GM12801 (cell line): ENCODE data around the gene LMAN1L.

Experiments
- TF ChIP-seq, protein P1 (sequence below): IDR thresholded peaks from one replicate; pipeline ENCODE4 v1.5.1; 2011; ENCODE audit warnings: control low read depth; ENCODE audit not compliant: insufficient read length; ENCODE audit errors: extremely low read depth

Gene LMAN1L

DNA sequence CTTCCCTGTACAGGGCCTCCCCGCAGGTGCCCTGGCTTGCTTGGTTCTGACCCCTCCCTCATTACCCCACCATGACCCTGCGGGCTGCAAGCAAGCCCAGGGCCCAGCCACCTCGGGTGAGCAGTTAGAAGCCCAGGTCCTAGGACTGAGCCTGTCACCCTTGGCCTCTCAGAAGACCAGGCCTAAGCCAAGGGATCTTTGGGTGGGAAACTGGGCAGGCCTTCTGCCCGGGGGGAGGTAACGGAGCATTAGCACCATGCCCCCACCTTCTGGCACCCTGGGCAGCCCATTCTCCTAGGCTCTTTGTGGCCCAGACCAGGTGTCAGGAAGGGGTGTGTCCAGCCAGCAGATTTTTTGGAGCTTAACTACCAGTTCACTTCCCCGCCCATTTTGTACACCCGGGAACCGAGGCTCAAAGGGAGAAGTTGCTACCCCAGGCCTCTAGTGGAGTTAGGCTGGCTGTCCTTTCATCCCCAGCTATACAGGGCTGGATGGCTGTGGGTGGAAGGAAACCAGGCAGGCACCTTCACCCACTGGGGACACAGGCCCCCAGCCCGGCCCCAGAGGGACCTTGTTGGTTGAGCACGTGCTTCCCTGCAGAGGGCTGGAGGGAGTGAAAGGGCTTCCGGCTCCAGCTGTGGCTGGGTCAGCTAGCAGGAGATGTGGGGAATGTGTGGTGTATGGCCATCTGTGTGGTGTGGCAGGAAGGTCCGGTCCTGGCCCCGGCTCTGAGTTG lies 29.4 kb upstream of the LMAN1L start:
- TF ChIP-seq, protein P1, sequence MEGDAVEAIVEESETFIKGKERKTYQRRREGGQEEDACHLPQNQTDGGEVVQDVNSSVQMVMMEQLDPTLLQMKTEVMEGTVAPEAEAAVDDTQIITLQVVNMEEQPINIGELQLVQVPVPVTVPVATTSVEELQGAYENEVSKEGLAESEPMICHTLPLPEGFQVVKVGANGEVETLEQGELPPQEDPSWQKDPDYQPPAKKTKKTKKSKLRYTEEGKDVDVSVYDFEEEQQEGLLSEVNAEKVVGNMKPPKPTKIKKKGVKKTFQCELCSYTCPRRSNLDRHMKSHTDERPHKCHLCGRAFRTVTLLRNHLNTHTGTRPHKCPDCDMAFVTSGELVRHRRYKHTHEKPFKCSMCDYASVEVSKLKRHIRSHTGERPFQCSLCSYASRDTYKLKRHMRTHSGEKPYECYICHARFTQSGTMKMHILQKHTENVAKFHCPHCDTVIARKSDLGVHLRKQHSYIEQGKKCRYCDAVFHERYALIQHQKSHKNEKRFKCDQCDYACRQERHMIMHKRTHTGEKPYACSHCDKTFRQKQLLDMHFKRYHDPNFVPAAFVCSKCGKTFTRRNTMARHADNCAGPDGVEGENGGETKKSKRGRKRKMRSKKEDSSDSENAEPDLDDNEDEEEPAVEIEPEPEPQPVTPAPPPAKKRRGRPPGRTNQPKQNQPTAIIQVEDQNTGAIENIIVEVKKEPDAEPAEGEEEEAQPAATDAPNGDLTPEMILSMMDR: no peak

DNA sequence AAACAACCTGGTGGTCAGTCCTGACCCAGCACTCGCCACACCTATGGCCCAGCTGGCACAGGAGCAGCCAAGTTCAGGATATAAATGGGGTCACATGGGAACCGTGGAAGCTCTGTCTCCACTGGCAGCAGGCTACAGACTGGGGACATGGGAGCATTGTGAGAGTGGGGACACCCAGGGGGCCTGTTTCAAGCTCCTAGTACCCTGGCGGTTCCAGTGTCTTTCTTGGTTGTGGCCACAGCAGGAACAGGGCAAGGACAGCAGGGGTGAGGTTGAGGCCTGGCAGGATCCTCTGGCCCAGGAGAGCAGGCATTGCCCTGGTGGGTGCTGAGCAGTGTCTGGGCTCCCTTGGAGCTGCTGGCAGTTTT lies 28.8 kb upstream of the LMAN1L start:
- TF ChIP-seq, protein P1: no peak

DNA sequence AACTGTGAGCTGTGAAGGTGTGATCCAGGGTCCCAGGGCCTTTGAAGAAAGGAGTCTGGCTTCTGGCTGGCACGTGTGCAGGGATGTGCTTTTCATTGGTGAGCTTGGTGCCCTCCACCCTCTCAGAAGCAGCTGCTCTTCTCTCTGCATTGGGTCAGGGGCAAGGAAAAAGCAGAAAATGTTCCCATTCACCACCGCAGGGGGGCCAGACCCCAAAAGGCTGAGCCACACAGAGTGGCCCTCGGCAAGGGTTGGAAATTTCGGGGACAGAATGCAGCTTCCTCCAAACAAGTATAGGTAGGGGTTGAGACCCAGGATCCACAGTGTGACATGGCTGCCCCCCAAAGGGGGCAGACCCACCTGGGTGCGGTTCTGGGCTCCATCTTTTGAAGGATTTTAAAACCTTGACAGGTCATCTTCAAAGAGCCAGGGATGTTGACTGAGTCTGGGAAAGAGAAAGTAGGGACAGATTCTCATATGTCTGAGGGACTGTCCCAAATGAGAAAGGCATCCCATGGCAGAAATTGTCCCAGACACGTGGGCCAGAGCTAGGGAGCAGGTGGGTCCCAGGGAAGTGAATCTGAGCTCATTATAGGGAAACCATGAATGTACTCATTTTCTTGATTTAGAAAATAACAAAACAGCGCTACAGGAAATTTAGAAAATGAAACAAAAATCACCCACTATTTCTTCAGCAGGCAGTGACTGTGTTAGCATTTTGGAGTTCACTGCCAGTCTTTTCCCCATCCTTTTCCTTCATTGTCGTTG lies 28.0 kb upstream of the LMAN1L start:
- TF ChIP-seq, protein P1: no peak

DNA sequence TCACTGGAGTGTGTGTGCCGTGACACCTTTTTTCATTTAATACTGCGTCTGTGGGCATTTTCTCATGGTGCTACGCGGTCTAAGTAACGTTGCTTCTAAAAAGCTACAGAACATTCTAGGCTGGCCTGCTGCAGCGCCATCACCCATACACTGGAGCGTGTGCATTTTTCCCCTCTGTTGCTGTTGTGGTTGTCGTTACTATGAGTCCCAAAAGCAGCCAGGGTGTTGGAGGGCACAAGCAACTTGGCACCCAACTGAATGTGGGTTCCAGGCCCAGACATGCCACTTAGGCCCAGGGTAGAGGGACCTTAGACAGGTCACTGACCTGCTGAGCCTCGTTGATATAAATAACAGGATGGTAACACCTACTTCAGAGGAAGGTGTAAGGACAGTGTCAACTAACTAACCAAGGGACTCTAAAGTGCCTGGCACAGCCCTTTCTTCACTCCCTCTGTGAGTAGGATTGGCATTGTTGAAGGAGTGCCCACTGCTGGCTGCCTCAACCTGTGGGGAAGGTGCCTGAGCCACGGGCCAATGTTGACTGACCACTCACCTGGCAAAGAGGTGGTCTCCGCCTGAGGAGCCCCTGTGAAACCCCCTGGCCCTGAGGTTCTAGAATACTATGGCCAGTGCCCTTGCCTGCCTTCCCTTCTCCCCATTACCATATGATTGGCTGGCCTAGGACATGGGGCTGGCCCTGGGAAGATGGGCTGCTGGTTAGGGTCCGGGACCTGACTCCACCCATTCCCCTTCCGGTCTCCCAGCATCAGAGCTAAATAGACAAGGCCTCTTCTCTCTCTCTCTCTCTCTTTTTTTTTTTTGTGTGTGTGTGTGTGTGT lies 27.2 kb upstream of the LMAN1L start:
- TF ChIP-seq, protein P1: no peak

DNA sequence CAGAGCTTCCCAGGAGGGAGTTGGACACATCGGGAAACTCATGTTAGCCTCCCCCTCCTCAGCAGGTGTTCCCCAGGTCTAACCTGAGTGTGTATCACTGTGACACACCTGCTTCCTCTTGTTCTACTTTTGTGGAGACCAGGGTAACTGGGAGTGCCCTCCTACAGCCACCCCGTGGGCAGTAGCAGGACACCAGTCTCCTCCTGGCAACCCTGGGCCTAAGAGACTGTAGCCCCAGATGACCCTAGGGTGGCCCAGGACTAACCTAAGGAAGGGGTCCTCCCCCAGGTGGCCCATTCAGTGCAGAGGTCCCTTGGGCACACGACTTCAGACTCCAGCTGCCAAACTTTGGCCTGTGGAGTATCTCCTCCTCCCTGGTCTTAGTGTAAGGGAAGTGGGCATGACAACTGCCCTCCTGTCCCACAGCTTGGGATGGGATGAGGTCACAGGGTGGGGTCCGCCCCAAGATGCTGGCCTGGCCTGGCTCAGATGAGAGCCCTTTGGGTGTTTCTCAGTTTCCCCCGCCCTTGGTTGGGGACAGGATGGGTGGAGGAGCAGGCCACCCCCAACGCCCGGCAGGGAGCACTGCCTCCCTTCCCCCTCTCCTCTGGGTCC lies 26.0 kb upstream of the LMAN1L start:
- TF ChIP-seq, protein P1: no peak

DNA sequence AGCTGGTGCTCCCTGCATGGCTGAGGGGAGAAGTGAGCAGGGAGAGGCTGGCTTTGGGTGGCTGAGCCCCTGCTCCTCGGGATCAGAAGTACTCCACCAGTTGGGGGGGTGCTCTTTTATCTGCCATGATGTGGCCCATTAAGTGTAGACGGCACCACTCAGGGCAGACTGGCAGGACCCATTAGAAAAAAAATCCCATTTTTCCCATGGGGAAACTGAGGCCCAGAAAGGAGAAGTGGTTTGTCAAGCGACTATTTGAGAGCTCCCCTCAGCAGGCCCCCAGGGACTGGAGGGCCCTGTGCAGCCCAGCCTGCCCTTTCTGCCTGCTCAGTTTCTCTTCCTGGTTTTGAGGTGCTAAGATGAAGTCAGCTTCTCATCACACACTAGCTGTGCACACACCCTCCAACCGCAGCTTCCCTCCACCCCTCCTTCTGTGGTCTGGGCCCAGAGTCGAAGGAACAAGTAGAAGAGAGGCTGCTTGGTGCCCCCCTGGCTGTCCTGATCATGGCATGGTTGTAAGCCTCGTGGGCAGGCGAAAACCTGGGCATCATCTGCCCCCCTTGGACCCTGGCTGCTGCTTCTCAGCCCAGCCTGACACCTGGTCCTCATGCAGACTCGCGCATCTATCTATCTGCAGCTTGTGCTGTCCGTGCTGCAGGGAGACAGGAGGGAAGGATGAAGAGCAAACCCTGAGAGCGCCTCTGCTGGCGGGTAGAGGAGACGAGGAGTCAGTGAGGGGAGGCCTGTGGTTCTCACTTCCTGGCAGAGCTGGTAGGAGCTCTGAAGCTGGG lies 25.2 kb upstream of the LMAN1L start:
- TF ChIP-seq, protein P1: peak; percentile 82
